ENCODE measurements around the gene MYCN. TPM values are rescaled to one million over a fixed set of nuclear protein-coding genes. Genes with fewer than 3 reads are reported as not detected.
A peak's percentile ranks its signal among the peaks of the same experiment; 100 is the strongest.

Gene MYCN
- total RNA-seq, 1 donor from 2014 or later = not detected

DNA sequence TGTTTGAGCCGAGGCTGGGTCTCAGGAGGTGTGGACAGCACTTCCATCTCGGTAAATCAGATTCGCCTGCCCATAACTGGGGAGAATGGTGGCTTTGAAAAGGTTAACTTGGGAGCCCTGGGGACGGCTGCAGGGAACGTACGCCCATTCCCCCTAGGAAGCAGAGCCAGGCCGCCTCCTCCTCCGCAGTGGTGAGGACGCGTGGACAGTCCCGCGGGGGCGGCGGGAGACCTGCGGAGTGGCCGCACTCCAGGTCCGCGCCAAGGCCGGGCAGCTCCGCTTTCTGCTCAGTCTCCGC is 845 bp upstream of the MYCN start:
- no peaks in the 10 kb centered on the region for H3K36me3 Mint-ChIP-seq (ENCODE audit: low read depth)
- H3K9me3 Mint-ChIP-seq = no peaks in the 10 kb centered on the region
- peaks cover 2% of the 10 kb centered on the region for H3K4me1 Mint-ChIP-seq
- H3K27ac Mint-ChIP-seq = no peak overlapping the region
- no peak overlapping the region for H3K4me3 Mint-ChIP-seq
- intact Hi-C loops (cut with micrococcal nuclease) = loop anchor here (1.0 to 10.0 kb wide), 3 partner anchors 343 to 815 kb away; no protein-coding TSS in a partner anchor
- peaks cover 62% of the 10 kb centered on the region for H3K27me3 Mint-ChIP-seq
- peak; percentile 80 for DNase-seq

GRCh38 chr2:15940661-15941480 is 521 bp downstream of the MYCN start:
- peak overlapping the region; percentile 44 for H3K4me3 Mint-ChIP-seq
- no peaks in the 10 kb centered on the region for H3K9me3 Mint-ChIP-seq
- peak; percentile 56 for DNase-seq
- H3K27me3 Mint-ChIP-seq = peaks cover 66% of the 10 kb centered on the region
- peaks cover 2% of the 10 kb centered on the region for H3K4me1 Mint-ChIP-seq
- intact Hi-C loops (cut with micrococcal nuclease) = loop anchor here (5.0 kb wide), 1 partner anchor 201 kb away; no protein-coding TSS in a partner anchor
- no peaks in the 10 kb centered on the region for H3K36me3 Mint-ChIP-seq (ENCODE audit: low read depth)
- no peak overlapping the region for H3K27ac Mint-ChIP-seq

DNA sequence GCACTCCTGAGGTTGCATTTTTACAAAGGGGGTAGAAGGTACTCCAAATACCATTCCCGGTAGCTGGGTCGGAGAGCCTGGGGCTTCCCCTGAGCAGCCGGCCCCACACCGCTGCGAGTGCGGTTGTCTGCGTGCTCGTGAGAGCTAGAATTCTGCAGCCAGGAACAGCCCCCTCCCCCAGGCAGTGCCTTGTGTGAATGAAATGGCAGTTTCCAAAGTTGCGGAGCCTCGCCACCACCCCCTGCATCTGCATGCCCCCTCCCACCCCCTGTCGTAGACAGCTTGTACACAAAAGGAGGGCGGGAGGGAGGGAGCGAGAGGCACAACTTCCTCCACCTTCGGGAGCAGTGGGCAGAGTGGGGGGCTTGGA is 1.1 kb downstream of the MYCN start:
- Mint-ChIP-seq H3K36me3 (ENCODE audit: low read depth) (no peaks in the 10 kb centered on the region), H3K4me3 (no peak overlapping the region), H3K9me3 (no peaks in the 10 kb centered on the region), H3K27me3 (peaks cover 66% of the 10 kb centered on the region), H3K4me1 (peaks cover 2% of the 10 kb centered on the region), H3K27ac (no peak overlapping the region)
- DNase-seq = no peak
- intact Hi-C loops (cut with micrococcal nuclease) = loop anchor here (5.0 kb wide), 1 partner anchor 201 kb away; no protein-coding TSS in a partner anchor

GRCh38 chr2:15941871-15942710 is 1.7 kb downstream of the MYCN start:
- Mint-ChIP-seq H3K36me3 (ENCODE audit: low read depth) (no peaks in the 10 kb centered on the region), H3K9me3 (no peaks in the 10 kb centered on the region), H3K27ac (no peak overlapping the region), H3K4me1 (peaks cover 2% of the 10 kb centered on the region), H3K4me3 (no peak overlapping the region), H3K27me3 (peaks cover 64% of the 10 kb centered on the region)
- DNase-seq = no peak
- intact Hi-C loops (cut with micrococcal nuclease) = loop anchor here (5.0 kb wide), 1 partner anchor 200 kb away; no protein-coding TSS in a partner anchor

- Mint-ChIP-seq H3K27me3 (peaks cover 60% of the 10 kb centered on the region), H3K4me1 (peaks cover 2% of the 10 kb centered on the region), H3K36me3 (ENCODE audit: low read depth) (no peaks in the 10 kb centered on the region), H3K9me3 (no peaks in the 10 kb centered on the region), H3K27ac (no peak overlapping the region), H3K4me3 (no peak overlapping the region)
- intact Hi-C loops (cut with micrococcal nuclease) = loop anchor here (5.0 kb wide), 1 partner anchor 199 kb away; no protein-coding TSS in a partner anchor
- DNase-seq = no peak
These were observed 2.5 kb downstream of the MYCN start for GRCh38 chr2:15942711-15943345.

- intact Hi-C loops (cut with micrococcal nuclease) = loop anchor here (5.0 kb wide), 1 partner anchor 199 kb away; no protein-coding TSS in a partner anchor
- no peak for DNase-seq
- no peaks in the 10 kb centered on the region for H3K9me3 Mint-ChIP-seq
- no peaks in the 10 kb centered on the region for H3K36me3 Mint-ChIP-seq (ENCODE audit: low read depth)
- no peak overlapping the region for H3K4me3 Mint-ChIP-seq
- H3K4me1 Mint-ChIP-seq = peaks cover 2% of the 10 kb centered on the region
- peaks cover 55% of the 10 kb centered on the region for H3K27me3 Mint-ChIP-seq
- no peak overlapping the region for H3K27ac Mint-ChIP-seq
These were observed 3.3 kb downstream of the MYCN start for GRCh38 chr2:15943378-15944280.

DNA sequence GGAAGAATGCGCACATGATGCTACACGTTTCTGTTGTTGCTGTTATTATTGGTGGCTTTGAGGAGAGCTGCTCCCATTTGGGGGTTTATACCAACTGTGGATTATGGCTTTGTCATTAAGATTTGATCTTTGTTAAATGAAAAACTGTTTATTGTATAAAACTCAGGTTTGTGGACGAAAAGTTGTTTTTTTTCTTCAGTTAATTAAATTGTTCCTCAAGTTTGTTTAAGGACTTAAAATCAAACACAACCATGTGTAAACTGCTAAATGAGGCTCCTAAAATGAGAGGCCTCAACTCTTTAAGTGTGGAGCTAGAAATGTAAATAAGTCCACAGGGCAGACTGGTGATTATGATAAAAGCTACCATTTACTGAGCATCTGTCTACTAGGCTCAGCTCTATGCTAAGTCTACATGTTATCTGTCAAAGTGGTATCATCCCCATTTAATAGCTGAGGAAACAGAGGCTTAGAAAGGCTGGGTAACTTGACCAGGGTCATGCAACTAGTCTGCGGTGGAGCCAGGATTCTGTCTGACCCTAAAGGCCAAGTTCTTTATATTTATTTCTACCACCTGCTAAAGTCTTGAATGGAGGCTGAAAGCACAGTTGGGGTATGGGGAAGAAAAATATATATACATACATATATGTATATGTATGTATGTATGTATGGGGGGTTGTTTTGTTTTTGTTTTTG is 4.1 kb downstream of the MYCN start:
- H3K27ac Mint-ChIP-seq = no peak overlapping the region
- intact Hi-C loops (cut with micrococcal nuclease) = loop anchor here (5.0 kb wide), 1 partner anchor 198 kb away; no protein-coding TSS in a partner anchor
- H3K9me3 Mint-ChIP-seq = no peaks in the 10 kb centered on the region
- no peaks in the 10 kb centered on the region for H3K36me3 Mint-ChIP-seq (ENCODE audit: low read depth)
- no peak overlapping the region for H3K4me3 Mint-ChIP-seq
- DNase-seq = no peak
- H3K4me1 Mint-ChIP-seq = peaks cover 2% of the 10 kb centered on the region
- H3K27me3 Mint-ChIP-seq = peaks cover 49% of the 10 kb centered on the region

DNA sequence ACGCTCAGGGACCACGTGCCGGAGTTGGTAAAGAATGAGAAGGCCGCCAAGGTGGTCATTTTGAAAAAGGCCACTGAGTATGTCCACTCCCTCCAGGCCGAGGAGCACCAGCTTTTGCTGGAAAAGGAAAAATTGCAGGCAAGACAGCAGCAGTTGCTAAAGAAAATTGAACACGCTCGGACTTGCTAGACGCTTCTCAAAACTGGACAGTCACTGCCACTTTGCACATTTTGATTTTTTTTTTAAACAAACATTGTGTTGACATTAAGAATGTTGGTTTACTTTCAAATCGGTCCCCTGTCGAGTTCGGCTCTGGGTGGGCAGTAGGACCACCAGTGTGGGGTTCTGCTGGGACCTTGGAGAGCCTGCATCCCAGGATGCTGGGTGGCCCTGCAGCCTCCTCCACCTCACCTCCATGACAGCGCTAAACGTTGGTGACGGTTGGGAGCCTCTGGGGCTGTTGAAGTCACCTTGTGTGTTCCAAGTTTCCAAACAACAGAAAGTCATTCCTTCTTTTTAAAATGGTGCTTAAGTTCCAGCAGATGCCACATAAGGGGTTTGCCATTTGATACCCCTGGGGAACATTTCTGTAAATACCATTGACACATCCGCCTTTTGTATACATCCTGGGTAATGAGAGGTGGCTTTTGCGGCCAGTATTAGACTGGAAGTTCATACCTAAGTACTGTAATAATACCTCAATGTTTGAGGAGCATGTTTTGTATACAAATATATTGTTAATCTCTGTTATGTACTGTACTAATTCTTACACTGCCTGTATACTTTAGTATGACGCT is 5.8 kb downstream of the MYCN start:
- Mint-ChIP-seq H3K27ac (no peak overlapping the region), H3K36me3 (ENCODE audit: low read depth) (no peaks in the 10 kb centered on the region), H3K4me1 (no peaks in the 10 kb centered on the region), H3K4me3 (no peak overlapping the region), H3K27me3 (peaks cover 39% of the 10 kb centered on the region), H3K9me3 (no peaks in the 10 kb centered on the region)
- intact Hi-C loops (cut with micrococcal nuclease) = no loop called here
- no peak for DNase-seq

GRCh38 chr2:15946983-15947382 is 6.6 kb downstream of the MYCN start:
- intact Hi-C loops (cut with micrococcal nuclease) = no loop called here
- H3K4me3 Mint-ChIP-seq = no peak overlapping the region
- H3K9me3 Mint-ChIP-seq = no peaks in the 10 kb centered on the region
- H3K27me3 Mint-ChIP-seq = peaks cover 35% of the 10 kb centered on the region
- H3K36me3 Mint-ChIP-seq (ENCODE audit: low read depth) = no peaks in the 10 kb centered on the region
- no peak overlapping the region for H3K27ac Mint-ChIP-seq
- H3K4me1 Mint-ChIP-seq = no peaks in the 10 kb centered on the region
- no peak for DNase-seq

GRCh38 chr2:15947431-15947830 is 7.1 kb downstream of the MYCN start:
- Mint-ChIP-seq H3K27me3 (peaks cover 35% of the 10 kb centered on the region), H3K4me3 (no peak overlapping the region), H3K9me3 (no peaks in the 10 kb centered on the region), H3K4me1 (no peaks in the 10 kb centered on the region), H3K27ac (no peak overlapping the region), H3K36me3 (ENCODE audit: low read depth) (no peaks in the 10 kb centered on the region)
- no peak for DNase-seq
- intact Hi-C loops (cut with micrococcal nuclease) = no loop called here

DNA sequence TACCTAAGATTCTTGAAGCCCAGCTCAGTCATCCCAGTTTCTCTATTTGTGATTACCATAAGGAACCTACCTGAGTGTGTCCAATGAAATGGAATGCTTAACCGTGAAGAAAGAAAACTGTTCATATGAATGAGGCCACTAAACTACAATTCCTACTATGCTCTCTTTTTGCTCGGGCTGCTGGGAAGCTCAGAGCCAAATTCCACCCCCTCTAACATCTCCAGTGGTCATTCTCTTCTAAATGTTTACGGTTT is 8.3 kb downstream of the MYCN start:
- intact Hi-C loops (cut with micrococcal nuclease) = no loop called here
- Mint-ChIP-seq H3K4me3 (no peak overlapping the region), H3K4me1 (no peaks in the 10 kb centered on the region), H3K9me3 (no peaks in the 10 kb centered on the region), H3K36me3 (ENCODE audit: low read depth) (no peaks in the 10 kb centered on the region), H3K27ac (no peak overlapping the region), H3K27me3 (peaks cover 25% of the 10 kb centered on the region)
- DNase-seq = no peak

DNA sequence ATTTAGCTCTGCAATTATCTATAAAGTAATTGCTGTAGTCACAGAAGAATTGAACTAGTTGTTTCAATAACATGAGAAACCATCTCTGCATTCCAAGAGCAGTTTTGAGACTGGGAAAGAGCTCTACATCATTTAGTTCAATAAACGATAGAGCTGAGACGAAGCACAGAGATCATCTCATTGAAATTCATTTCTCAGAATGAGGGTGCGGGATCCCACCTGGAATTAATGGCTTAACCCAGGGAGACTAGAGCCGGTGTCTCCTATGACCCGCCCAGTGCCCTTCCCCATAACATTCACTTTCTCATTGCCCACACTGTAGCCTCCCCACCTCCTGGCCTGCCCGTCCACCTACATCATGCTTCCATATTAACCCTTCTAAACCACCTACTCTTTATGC is 8.8 kb downstream of the MYCN start:
- Mint-ChIP-seq H3K4me1 (no peaks in the 10 kb centered on the region), H3K4me3 (no peak overlapping the region), H3K27ac (no peak overlapping the region), H3K9me3 (no peaks in the 10 kb centered on the region), H3K36me3 (ENCODE audit: low read depth) (no peaks in the 10 kb centered on the region), H3K27me3 (peaks cover 20% of the 10 kb centered on the region)
- no peak for DNase-seq
- intact Hi-C loops (cut with micrococcal nuclease) = no loop called here

Data from activated CD4-positive, alpha-beta T cell treated with anti-CD3 and anti-CD28 coated beads, Interleukin-2, amount 10 ng/mL, durations not matched to agents 24 days and 14 days (primary cell).